Upper lobe of right lung (tissue), 1 donor: Measurements from ENCODE around the gene SPATA7. TPM values are rescaled to one million over a fixed set of nuclear protein-coding genes. Genes with fewer than 3 reads are reported as not detected.

Experiments
- ATAC-seq: fragments of 200-7000 bp; cut with Tn5 transposase; one replicate; pipeline ENCODE4 v1.9.1; 2020; ENCODE audit warnings: mild to moderate bottlenecking, moderate library complexity
- DNase-seq: peaks from one replicate; pipeline ENCODE4 v3.0.0-alpha.2; 2020
- H3K27ac ChIP-seq: fragments of 200-600 bp; one replicate; pipeline ENCODE4 v1.8.0; 2022
- H3K27me3 ChIP-seq: fragments of 200-600 bp; one replicate; pipeline ENCODE4 v1.8.0; 2022; ENCODE audit warnings: mild to moderate bottlenecking
- H3K36me3 ChIP-seq: fragments of 200-600 bp; one replicate; pipeline ENCODE4 v1.8.0; 2022
- H3K4me1 ChIP-seq: fragments of 200-600 bp; one replicate; pipeline ENCODE4 v1.8.0; 2022
- H3K4me3 ChIP-seq: fragments of 200-600 bp; one replicate; pipeline ENCODE4 v1.8.0; 2022; ENCODE audit warnings: mild to moderate bottlenecking
- H3K9me3 ChIP-seq: fragments of 200-600 bp; one replicate; pipeline ENCODE4 v1.8.0; 2022
- intact Hi-C: fragments of 100-400 bp; cut with DNase I; formaldehyde crosslinking; loops from one replicate; pipeline ENCODE4 v1.11.0; 2022
- total RNA-seq: library from RNA; stranded (reverse); fragmentation: NEBNext Ultra II Directional; extraction: Animal tissue kit (Norgen Biotek cat#: 25700); gene quantifications from one replicate; pipeline ENCODE4 v1.2.1, GENCODE V29; 2021
- TF ChIP-seq, protein P1 (sequence below): fragments of 200-600 bp; IDR thresholded peaks from one replicate; pipeline ENCODE4 v1.8.0; 2022; ENCODE audit warnings: antibody characterized with exemption
- donor health status: DM: no; HTN: yes; CAD: no; lungs with severe emphysema.

The SPATA7 gene
- total RNA-seq, 1 donor from 2014 or later: 12.3 TPM

DNA sequence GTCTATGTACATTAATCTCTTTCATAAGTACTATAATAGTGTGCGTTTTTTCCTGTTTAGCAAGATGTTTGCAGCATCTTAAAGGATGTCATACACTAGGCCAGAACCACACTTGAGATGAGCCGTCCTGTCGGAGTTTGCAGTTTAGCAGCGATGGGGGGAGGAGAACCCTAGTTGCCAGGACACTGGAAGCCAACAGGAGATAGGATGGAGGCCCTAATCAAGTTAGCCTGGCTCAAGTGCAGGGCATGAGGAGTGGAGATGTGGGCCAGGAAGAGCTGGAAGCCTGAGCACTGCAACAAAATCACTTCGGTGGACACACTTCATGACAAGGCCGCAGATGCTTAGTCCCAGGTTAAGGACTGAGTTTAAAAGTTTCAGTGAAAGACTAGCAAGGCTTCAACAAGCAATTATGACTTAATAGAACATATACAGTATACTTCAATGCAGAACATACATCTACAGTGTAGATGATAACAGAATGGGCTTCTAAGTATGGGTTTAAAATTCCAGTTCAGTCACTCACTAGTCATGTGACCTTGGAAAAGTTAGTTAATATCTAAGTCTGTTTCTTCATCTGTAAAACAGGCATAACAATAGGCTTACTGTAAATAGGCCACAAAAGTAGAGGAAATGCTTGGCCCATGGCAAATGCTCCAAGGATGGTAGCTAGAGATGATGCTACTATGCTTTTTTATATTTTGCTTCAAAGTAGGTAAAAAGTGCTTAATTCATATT is 92.2 kb downstream of the SPATA7 start:
- Histone ChIP-seq H3K4me3 (no peak overlapping the region), H3K27me3 (no peaks in the 10 kb centered on the region), H3K9me3 (no peaks in the 10 kb centered on the region), H3K4me1 (no peaks in the 10 kb centered on the region), H3K36me3 (peaks cover 28% of the 10 kb centered on the region), H3K27ac (no peak overlapping the region)
- TF ChIP-seq, protein P1, sequence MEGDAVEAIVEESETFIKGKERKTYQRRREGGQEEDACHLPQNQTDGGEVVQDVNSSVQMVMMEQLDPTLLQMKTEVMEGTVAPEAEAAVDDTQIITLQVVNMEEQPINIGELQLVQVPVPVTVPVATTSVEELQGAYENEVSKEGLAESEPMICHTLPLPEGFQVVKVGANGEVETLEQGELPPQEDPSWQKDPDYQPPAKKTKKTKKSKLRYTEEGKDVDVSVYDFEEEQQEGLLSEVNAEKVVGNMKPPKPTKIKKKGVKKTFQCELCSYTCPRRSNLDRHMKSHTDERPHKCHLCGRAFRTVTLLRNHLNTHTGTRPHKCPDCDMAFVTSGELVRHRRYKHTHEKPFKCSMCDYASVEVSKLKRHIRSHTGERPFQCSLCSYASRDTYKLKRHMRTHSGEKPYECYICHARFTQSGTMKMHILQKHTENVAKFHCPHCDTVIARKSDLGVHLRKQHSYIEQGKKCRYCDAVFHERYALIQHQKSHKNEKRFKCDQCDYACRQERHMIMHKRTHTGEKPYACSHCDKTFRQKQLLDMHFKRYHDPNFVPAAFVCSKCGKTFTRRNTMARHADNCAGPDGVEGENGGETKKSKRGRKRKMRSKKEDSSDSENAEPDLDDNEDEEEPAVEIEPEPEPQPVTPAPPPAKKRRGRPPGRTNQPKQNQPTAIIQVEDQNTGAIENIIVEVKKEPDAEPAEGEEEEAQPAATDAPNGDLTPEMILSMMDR: no peak
- intact Hi-C loops: no loop called here
- ATAC-seq: no peak
- DNase-seq: no peak

GRCh38 chr14:88478931-88479330 is 93.5 kb downstream of the SPATA7 start:
- peaks cover 28% of the 10 kb centered on the region for H3K36me3 ChIP-seq
- H3K4me3 ChIP-seq: no peak overlapping the region
- no peaks in the 10 kb centered on the region for H3K27me3 ChIP-seq
- H3K9me3 ChIP-seq: no peaks in the 10 kb centered on the region
- DNase-seq: no peak
- H3K4me1 ChIP-seq: no peaks in the 10 kb centered on the region
- H3K27ac ChIP-seq: no peak overlapping the region
- ATAC-seq: no peak
- intact Hi-C loops: no loop called here
- TF ChIP-seq, protein P1: no peak

DNA sequence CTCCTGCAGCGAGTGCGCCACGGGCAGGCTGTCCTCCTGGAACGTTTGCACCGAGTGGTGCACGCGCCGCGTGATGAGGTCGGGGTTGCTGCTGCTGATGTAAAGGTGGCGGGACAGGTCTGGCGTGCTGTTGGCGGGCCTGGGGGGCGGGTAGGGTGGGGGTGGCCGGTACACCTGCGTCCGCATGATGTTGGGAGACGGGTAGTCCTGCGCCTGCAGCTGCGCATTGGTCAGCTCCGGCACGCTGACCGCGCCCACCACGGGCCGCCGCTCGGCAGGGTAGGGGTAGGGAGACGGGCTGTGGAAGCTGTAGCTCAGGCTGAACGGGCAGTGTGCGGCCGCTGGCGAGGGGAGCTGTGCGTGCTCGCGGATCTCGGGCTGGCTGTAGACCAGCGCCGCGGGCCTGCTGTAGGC is 94.1 kb downstream of the SPATA7 start:
- Histone ChIP-seq H3K36me3 (peaks cover 33% of the 10 kb centered on the region), H3K4me3 (no peak overlapping the region), H3K9me3 (no peaks in the 10 kb centered on the region), H3K27ac (no peak overlapping the region), H3K4me1 (no peaks in the 10 kb centered on the region), H3K27me3 (no peaks in the 10 kb centered on the region)
- DNase-seq (no peak), ATAC-seq (no peak)
- TF ChIP-seq, protein P1: no peak
- intact Hi-C loops: no loop called here

DNA sequence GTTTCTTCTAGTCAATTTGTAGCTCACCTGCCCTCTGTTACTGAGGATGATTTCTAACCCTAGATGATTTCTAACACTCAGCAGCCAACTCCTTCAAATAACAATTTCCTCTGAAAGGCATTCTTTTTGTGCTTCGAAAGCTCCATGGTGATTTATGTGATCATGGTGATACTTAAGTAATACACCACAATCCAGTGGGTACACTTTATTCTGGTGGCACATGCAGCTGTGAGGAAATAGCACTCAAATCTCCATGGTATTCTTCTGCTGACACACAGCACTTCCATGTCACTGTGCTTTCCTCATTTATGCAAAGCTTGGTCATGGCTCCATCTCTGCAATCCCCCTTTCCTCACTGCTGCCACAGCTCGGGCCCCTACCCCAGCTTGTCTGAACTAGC is 95.6 kb downstream of the SPATA7 start:
- H3K36me3 ChIP-seq: peaks cover 42% of the 10 kb centered on the region
- H3K9me3 ChIP-seq: no peaks in the 10 kb centered on the region
- DNase-seq (no peak), ATAC-seq (peak; percentile 25)
- H3K27ac ChIP-seq: peak overlapping the region; percentile 30
- TF ChIP-seq, protein P1: no peak
- H3K4me1 ChIP-seq: no peaks in the 10 kb centered on the region
- no peak overlapping the region for H3K4me3 ChIP-seq
- H3K27me3 ChIP-seq: no peaks in the 10 kb centered on the region
- intact Hi-C loops: no loop called here

DNA sequence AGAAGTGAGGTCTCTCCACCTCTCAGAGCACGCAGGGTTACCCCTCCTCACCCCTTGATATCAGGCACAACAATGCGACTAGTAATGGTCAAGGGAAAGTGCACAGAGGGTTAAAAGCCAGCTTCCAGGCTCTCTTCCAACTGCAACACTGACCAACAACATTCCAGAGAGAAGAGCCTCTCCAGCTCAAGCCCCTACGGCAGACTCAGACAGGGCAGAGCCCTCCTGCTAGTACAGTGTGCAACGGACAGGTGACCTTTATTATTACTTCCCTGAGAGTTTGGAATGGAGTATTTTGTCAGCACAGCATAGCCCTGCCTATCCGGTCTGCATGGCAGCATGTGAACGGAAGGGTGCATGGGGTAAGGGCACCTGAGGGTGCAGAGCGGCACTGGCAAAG is 96.3 kb downstream of the SPATA7 start:
- ATAC-seq (peak; percentile 90), DNase-seq (no peak)
- H3K27ac ChIP-seq: peak overlapping the region; percentile 30
- H3K27me3 ChIP-seq: no peaks in the 10 kb centered on the region
- no peak overlapping the region for H3K4me3 ChIP-seq
- no peaks in the 10 kb centered on the region for H3K4me1 ChIP-seq
- H3K9me3 ChIP-seq: no peaks in the 10 kb centered on the region
- intact Hi-C loops: no loop called here
- TF ChIP-seq, protein P1: no peak
- H3K36me3 ChIP-seq: peaks cover 38% of the 10 kb centered on the region

DNA sequence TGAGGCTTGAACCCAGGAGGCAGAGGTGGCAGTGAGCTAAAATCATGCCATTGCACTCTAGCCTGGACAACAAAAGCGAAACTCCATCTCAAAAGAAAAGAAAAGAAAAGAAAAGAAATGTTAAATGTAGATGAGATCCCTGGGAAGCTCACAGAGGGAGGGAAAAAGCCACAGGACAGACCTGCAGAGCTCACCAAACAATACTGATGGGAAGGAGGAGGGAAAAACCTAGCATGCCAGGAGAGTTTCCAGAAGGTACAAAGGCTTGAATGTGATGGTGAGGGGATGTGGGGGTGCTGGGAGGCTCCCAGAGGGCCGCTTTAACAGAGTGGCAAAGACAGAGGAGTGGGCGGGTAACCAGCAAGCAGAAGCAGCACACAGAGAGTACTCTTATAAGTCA is 97.1 kb downstream of the SPATA7 start:
- TF ChIP-seq, protein P1: no peak
- no peaks in the 10 kb centered on the region for H3K4me1 ChIP-seq
- ATAC-seq (no peak), DNase-seq (no peak)
- intact Hi-C loops: no loop called here
- H3K9me3 ChIP-seq: no peaks in the 10 kb centered on the region
- H3K27me3 ChIP-seq: no peaks in the 10 kb centered on the region
- no peak overlapping the region for H3K27ac ChIP-seq
- H3K4me3 ChIP-seq: no peak overlapping the region
- H3K36me3 ChIP-seq: peaks cover 32% of the 10 kb centered on the region
